SU-DHL-6 (cell line): ENCODE measurements around the gene TIPARP.
"Not testable (repeated sequence)": the region's sequence is repeated elsewhere in the genome, so short reads cannot be mapped to it uniquely, and the experiment has no call there.

Source experiments
- H2AFZ ChIP-seq: fragments of 200-600 bp; sonication (generic); 2 replicates; pipeline ENCODE4 v1.6.1; 2014; ENCODE audit warnings: low read depth, mild to moderate bottlenecking, moderate library complexity, mixed read lengths, antibody characterized with exemption, low read length; ENCODE audit not compliant: severe bottlenecking
- H3F3A ChIP-seq: fragments of 200-600 bp; shearing (Covaris generic); 2 replicates; pipeline ENCODE4 v1.6.0; 2016; ENCODE audit warnings: antibody characterized with exemption, mild to moderate bottlenecking; ENCODE audit not compliant: insufficient read depth
- H3K27ac ChIP-seq: fragments of 200-600 bp; sonication (generic); 2 replicates; pipeline ENCODE4 v1.5.1; 2016; ENCODE audit warnings: low read depth, mild to moderate bottlenecking, low read length, moderate library complexity, mixed read lengths
- H3K27me3 ChIP-seq: fragments of 200-600 bp; sonication (generic), shearing (Covaris generic); 2 replicates; pipeline ENCODE4 v1.6.0; 2014; ENCODE audit warnings: mild to moderate bottlenecking, low read length
- H3K36me3 ChIP-seq: fragments of 200-600 bp; sonication (generic); 2 replicates; pipeline ENCODE4 v1.6.1; 2014; ENCODE audit warnings: mild to moderate bottlenecking, low read length, mixed read lengths
- H3K4me2 ChIP-seq: fragments of 300-600, 200-600 bp; shearing (Covaris generic), sonication (generic); 2 replicates; pipeline ENCODE4 v1.6.0; 2014; ENCODE audit warnings: low read length, low read depth, mild to moderate bottlenecking; ENCODE audit not compliant: poor library complexity, severe bottlenecking
- H3K4me3 ChIP-seq: fragments of 200-600 bp; sonication (generic); 2 replicates; pipeline ENCODE4 v1.5.1; 2014; ENCODE audit warnings: antibody characterized with exemption, low read length, mild to moderate bottlenecking, mixed read lengths; ENCODE audit not compliant: insufficient read depth, poor library complexity, severe bottlenecking
- H3K79me2 ChIP-seq: fragments of 200-600 bp; sonication (generic); 2 replicates; pipeline ENCODE4 v1.6.1; 2014; ENCODE audit warnings: mild to moderate bottlenecking, low read length, moderate library complexity; ENCODE audit not compliant: insufficient read depth
- H3K9ac ChIP-seq: fragments of 200-600 bp; sonication (generic); 2 replicates; pipeline ENCODE4 v1.7.0; 2014; ENCODE audit warnings: mild to moderate bottlenecking, low read length
- H3K9me2 ChIP-seq: fragments of 200-600 bp; sonication (generic); replicated peaks from 2 replicates; pipeline ENCODE4 v1.6.1; 2014; ENCODE audit warnings: low read length; ENCODE audit not compliant: insufficient read depth
- H3K9me3 ChIP-seq: fragments of 200-600 bp; sonication (generic); 2 replicates; pipeline ENCODE4 v1.6.1; 2014; ENCODE audit warnings: low read length, mixed read lengths; ENCODE audit not compliant: insufficient read depth
- H4K20me1 ChIP-seq: fragments of 200-600 bp; sonication (generic); 2 replicates; pipeline ENCODE4 v1.6.1; 2014; ENCODE audit warnings: low read depth, mild to moderate bottlenecking, antibody characterized with exemption, low read length, moderate library complexity, mixed read lengths
- EZH2phosphoT487 ChIP-seq: fragments of 200-600 bp; sonication (generic), shearing (Covaris generic); conservative IDR thresholded peaks from 2 replicates; pipeline ENCODE4 v1.6.1; 2018; ENCODE audit warnings: mild to moderate bottlenecking, antibody characterized with exemption, low read length, moderate library complexity, mixed read lengths
- TF ChIP-seq, protein P1 (sequence below): fragments of 200-600 bp; sonication (generic); IDR thresholded peaks from one replicate; pipeline ENCODE4 v1.5.1; 2017; ENCODE audit warnings: antibody characterized with exemption, mild to moderate bottlenecking, low read length, moderate library complexity; ENCODE audit not compliant: insufficient read depth, poor library complexity, severe bottlenecking

TIPARP gene

DNA sequence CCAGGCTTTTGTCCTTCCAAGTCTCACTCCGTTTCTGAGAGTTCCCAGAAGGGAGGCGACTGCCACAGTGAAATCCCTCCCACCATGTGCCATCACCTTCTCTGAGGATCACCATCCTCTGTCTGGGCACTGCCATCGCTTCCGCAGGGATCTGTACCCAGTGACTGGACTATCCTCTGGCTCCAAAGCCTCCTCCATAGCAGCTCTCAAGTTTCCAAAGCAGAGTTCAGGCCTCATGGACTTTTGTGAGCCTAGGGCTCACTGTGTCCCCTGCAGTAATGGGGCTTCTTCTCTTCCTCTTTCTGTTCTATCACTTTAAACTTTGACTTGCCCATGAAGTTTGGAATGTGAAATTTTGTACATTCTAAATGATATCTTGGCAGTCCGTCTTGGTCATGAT is 63.9 kb downstream of the TIPARP start:
- Histone ChIP-seq H4K20me1 (no peaks in the 10 kb centered on the region), H3K9me3 (no peaks in the 10 kb centered on the region), H3F3A (no peaks in the 10 kb centered on the region), H3K4me2 (no peak overlapping the region), H3K27ac (no peak overlapping the region), H3K9ac (no peak overlapping the region), H2AFZ (no peak overlapping the region), H3K4me3 (no peak overlapping the region), H3K9me2 (no peaks in the 10 kb centered on the region), H3K27me3 (no peaks in the 10 kb centered on the region), H3K36me3 (no peaks in the 10 kb centered on the region), H3K79me2 (no peaks in the 10 kb centered on the region)
- no peak for TF ChIP-seq EZH2phosphoT487
- TF ChIP-seq, protein P1, sequence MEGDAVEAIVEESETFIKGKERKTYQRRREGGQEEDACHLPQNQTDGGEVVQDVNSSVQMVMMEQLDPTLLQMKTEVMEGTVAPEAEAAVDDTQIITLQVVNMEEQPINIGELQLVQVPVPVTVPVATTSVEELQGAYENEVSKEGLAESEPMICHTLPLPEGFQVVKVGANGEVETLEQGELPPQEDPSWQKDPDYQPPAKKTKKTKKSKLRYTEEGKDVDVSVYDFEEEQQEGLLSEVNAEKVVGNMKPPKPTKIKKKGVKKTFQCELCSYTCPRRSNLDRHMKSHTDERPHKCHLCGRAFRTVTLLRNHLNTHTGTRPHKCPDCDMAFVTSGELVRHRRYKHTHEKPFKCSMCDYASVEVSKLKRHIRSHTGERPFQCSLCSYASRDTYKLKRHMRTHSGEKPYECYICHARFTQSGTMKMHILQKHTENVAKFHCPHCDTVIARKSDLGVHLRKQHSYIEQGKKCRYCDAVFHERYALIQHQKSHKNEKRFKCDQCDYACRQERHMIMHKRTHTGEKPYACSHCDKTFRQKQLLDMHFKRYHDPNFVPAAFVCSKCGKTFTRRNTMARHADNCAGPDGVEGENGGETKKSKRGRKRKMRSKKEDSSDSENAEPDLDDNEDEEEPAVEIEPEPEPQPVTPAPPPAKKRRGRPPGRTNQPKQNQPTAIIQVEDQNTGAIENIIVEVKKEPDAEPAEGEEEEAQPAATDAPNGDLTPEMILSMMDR, result no peak

DNA sequence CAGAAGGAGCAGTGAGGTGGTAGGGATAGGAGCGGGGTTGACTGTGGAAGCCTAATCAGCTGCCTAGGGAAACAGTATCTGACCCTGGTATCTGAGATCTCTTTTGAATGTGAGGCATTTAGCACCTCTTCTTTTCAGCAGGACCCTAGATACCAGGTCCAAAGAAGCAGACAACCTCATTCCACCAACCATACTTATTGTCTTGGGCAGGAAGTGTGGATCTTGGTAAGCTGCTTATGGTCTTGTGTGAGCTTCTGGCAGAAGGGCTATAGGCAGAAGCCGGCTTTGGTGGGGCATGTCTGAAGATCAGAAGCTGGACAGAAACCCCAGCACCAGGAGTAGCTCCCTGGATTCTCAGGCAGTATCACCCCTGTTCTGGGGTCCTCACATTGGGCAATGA is 65.6 kb downstream of the TIPARP start:
- Histone ChIP-seq H3K27me3 (no peaks in the 10 kb centered on the region), H3K9me3 (no peaks in the 10 kb centered on the region), H3K9ac (no peak overlapping the region), H3K27ac (no peak overlapping the region), H3K4me3 (no peak overlapping the region), H2AFZ (no peak overlapping the region), H3K4me2 (no peak overlapping the region), H4K20me1 (no peaks in the 10 kb centered on the region), H3F3A (no peaks in the 10 kb centered on the region), H3K36me3 (no peaks in the 10 kb centered on the region), H3K9me2 (no peaks in the 10 kb centered on the region), H3K79me2 (no peaks in the 10 kb centered on the region)
- no peak for TF ChIP-seq EZH2phosphoT487

DNA sequence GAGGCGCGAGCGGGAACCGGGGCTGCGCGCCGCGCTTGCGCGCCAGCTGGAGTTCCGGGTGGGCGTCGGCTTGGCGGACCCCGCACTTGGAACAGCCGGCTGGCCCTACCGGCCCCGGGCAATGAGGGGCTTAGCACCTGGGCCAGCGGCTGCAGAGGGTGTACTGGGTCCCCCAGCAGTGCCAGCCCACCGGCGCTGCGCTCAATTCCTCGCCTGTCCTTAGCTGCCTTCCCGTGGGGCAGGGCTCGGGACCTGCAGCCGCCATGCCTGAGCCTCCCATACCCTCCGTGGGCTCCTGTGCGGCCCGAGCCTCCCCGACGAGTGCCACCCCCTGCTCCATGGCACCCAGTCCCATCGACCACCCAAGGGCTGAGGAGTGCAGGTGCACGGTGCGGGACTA is 66.2 kb downstream of the TIPARP start:
- not testable (repeated sequence) for H3K9me2 ChIP-seq, H3K9ac ChIP-seq, H3K79me2 ChIP-seq, H3K36me3 ChIP-seq, H4K20me1 ChIP-seq, H3K4me2 ChIP-seq, H3F3A ChIP-seq, H3K27ac ChIP-seq, H3K4me3 ChIP-seq, H3K27me3 ChIP-seq, H2AFZ ChIP-seq, H3K9me3 ChIP-seq

DNA sequence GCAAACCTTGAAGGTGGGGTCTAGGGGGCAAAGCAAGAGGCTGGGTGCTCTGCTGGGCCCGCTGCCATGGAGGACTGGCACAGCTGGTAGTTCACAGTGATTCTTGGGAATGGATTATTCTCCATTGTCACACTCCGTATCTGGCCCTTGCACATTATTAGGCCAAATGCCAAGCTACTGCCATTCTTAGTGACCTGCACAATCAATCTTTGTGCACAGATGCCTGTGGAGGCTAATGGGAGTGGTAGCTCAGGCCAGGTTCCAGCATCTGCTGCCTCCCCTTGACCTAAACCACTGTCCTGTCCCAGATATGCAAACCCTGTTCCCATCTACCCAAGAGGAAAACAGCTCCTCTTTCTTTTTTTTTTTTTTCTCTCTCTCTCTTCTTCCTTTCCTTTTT is 67.5 kb downstream of the TIPARP start:
- H3K27me3 ChIP-seq, result no peaks in the 10 kb centered on the region
- H3K9me3 ChIP-seq, result peaks cover 7% of the 10 kb centered on the region; the same call in 1 of the 2 replicates
- TF ChIP-seq, protein P1, result no peak
- TF ChIP-seq EZH2phosphoT487, result no peak
- no peak overlapping the region for H3K27ac ChIP-seq
- H3K4me3 ChIP-seq, result no peak overlapping the region
- H4K20me1 ChIP-seq, result no peaks in the 10 kb centered on the region
- H3F3A ChIP-seq, result no peaks in the 10 kb centered on the region
- no peak overlapping the region for H2AFZ ChIP-seq
- no peaks in the 10 kb centered on the region for H3K9me2 ChIP-seq
- no peaks in the 10 kb centered on the region for H3K79me2 ChIP-seq
- H3K4me2 ChIP-seq, result no peak overlapping the region
- H3K9ac ChIP-seq, result no peak overlapping the region
- H3K36me3 ChIP-seq, result no peaks in the 10 kb centered on the region
